UCSD-AML1 (cell line): ENCODE results near the gene POM121L2.

ENCODE experiments used
- DNase-seq: peaks from one replicate; lab custom pipeline; 2025; ENCODE audit not compliant: unreplicated experiment; lab: John Stamatoyannopoulos, UW

Gene POM121L2

DNA sequence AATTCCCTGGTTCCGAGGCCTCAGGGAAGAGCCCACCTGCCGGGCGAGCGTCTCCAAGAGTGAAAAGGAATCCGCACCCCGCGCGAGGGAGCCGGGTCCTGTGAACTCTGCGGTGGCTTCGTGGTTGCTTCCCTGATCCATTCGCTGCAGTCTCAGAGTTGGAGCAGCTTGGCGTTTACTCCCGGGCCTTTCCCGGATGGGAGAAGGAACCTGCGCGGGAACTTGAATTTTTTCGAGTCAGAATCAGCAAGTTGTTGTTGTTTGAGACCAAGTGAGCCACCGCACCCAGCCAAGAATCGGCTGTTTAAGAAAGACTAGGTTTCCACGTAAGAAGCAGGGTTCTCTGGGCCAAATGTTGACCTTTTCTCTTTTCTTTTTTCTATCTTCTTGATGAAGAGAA lies 51.7 kb downstream of the POM121L2 start:
- DNase-seq, result no peak
